Neuronal stem cell (in vitro differentiated cells): Measurements from ENCODE around the gene TFB1M.
"Not testable (repeated sequence)": the region's sequence is repeated elsewhere in the genome, so short reads cannot be mapped to it uniquely, and the experiment has no call there.

Source experiments
- DNase-seq: peaks from one replicate; pipeline ENCODE4 v3.0.0-alpha.2; 2013; ENCODE audit warnings: low spot score
- H2AFZ ChIP-seq: one replicate; pipeline ENCODE4 v1.6.1; 2013; ENCODE audit warnings: mild to moderate bottlenecking, low read length, inconsistent platforms
- H2AK5ac ChIP-seq: 2 replicates; pipeline ENCODE4 v1.6.1; 2013; ENCODE audit warnings: low read depth, mild to moderate bottlenecking, inconsistent platforms, low read length, moderate library complexity, mixed read lengths
- H2BK120ac ChIP-seq: 2 replicates; pipeline ENCODE4 v1.6.1; 2013; ENCODE audit warnings: low read depth, mild to moderate bottlenecking, inconsistent platforms, low read length, moderate library complexity, mixed read lengths
- H2BK12ac ChIP-seq: one replicate; pipeline ENCODE4 v1.6.1; 2013; ENCODE audit warnings: low read length, inconsistent platforms
- H2BK15ac ChIP-seq: 2 replicates; pipeline ENCODE4 v1.6.1; 2013; ENCODE audit warnings: mild to moderate bottlenecking, low read length, inconsistent platforms, mixed read lengths
- H2BK5ac ChIP-seq: one replicate; pipeline ENCODE4 v1.6.1; 2013; ENCODE audit warnings: inconsistent platforms, mild to moderate bottlenecking, low read length, moderate library complexity
- H3K14ac ChIP-seq: one replicate; pipeline ENCODE4 v1.6.1; 2013; ENCODE audit warnings: low read length, inconsistent platforms
- H3K18ac ChIP-seq: 2 replicates; pipeline ENCODE4 v1.6.1; 2013; ENCODE audit warnings: low read length, inconsistent platforms
- H3K23ac ChIP-seq: 2 replicates; pipeline ENCODE4 v1.6.1; 2013; ENCODE audit warnings: low read depth, mild to moderate bottlenecking, mixed read lengths, low read length, inconsistent platforms; ENCODE audit not compliant: poor library complexity
- H3K27ac ChIP-seq: replicated peaks from 3 replicates; pipeline ENCODE4 v1.5.1; 2013; ENCODE audit warnings: low read length, inconsistent platforms
- H3K27me3 ChIP-seq, 3 experiments: 2 replicates each; pipeline ENCODE4 v1.6.1; 2013; ENCODE audit warnings: low read length in 3 of 3, mild to moderate bottlenecking in 2 of 3, inconsistent platforms in 1 of 3, low read depth in 1 of 3, mixed read lengths in 1 of 3, moderate library complexity in 1 of 3; ENCODE audit not compliant: control insufficient read depth in 3 of 3, insufficient read depth in 3 of 3
- H3K36me3 ChIP-seq, 2 donors: replicated peaks in 1 of 2; 2 replicates each; pipeline ENCODE4 v1.6.1; 2013; ENCODE audit warnings: low read length in 2 of 2; ENCODE audit not compliant: control insufficient read depth in 2 of 2, insufficient read depth in 2 of 2
- H3K4ac ChIP-seq: 2 replicates; pipeline ENCODE4 v1.6.1; 2013; ENCODE audit warnings: inconsistent platforms, mild to moderate bottlenecking, low read length, moderate library complexity
- H3K4me1 ChIP-seq, 2 donors: 1 replicate in 1 of 2; 2 replicates in 1 of 2; pipeline ENCODE4 v1.6.1; 2013; ENCODE audit warnings: low read length in 2 of 2, low read depth in 1 of 2; ENCODE audit not compliant: control insufficient read depth in 2 of 2, insufficient read depth in 1 of 2
- H3K4me2 ChIP-seq: one replicate; pipeline ENCODE4 v1.6.1; 2013; ENCODE audit warnings: mild to moderate bottlenecking, low read length, inconsistent platforms; ENCODE audit not compliant: insufficient read depth, poor library complexity, severe bottlenecking
- H3K4me3 ChIP-seq, 2 donors: 2 replicates each; pipeline ENCODE4 v1.5.1; 2013; ENCODE audit warnings: low read length in 2 of 2, mild to moderate bottlenecking in 2 of 2, inconsistent platforms in 1 of 2, moderate library complexity in 1 of 2
- H3K79me1 ChIP-seq: one replicate; pipeline ENCODE4 v1.6.1; 2013; ENCODE audit warnings: low read depth, mild to moderate bottlenecking, inconsistent platforms, low read length, moderate library complexity
- H3K9ac ChIP-seq: one replicate; pipeline ENCODE4 v1.6.1; 2013; ENCODE audit warnings: mild to moderate bottlenecking, low read depth, low read length, inconsistent platforms; ENCODE audit not compliant: poor library complexity
- H3K9me3 ChIP-seq, 2 donors: replicated peaks in 1 of 2; 2 replicates each; pipeline versions ENCODE3 to v1.6.1; 2013; ENCODE audit warnings: low read length in 2 of 2, mild to moderate bottlenecking in 2 of 2, inconsistent platforms in 1 of 2, low read depth in 1 of 2, mixed read lengths in 1 of 2, moderate library complexity in 1 of 2; ENCODE audit not compliant: control insufficient read depth in 2 of 2, insufficient read depth in 1 of 2
- H4K8ac ChIP-seq: one replicate; pipeline ENCODE4 v1.6.1; 2013; ENCODE audit warnings: low read depth, mild to moderate bottlenecking, inconsistent platforms, low read length, moderate library complexity
- H4K91ac ChIP-seq: one replicate; pipeline ENCODE4 v1.6.1; 2013; ENCODE audit warnings: low read length, low read depth, mild to moderate bottlenecking, inconsistent platforms; ENCODE audit not compliant: poor library complexity
- WGBS, 2 donors: extraction: QIAGEN DNeasy Blood & Tissue Kit; methylation state at CpG; one replicate each; pipeline ENCODE4 v1.1.7; 2013; ENCODE audit warnings: missing lambda C conversion rate in 2 of 2, mixed read lengths in 1 of 2; ENCODE audit not compliant: insufficient read length in 2 of 2, insufficient replicate concordance in 1 of 2; ENCODE audit errors: extremely low coverage in 2 of 2; 5-methylcytosine and 5-hydroxymethylcytosine counted together

TFB1M gene

DNA sequence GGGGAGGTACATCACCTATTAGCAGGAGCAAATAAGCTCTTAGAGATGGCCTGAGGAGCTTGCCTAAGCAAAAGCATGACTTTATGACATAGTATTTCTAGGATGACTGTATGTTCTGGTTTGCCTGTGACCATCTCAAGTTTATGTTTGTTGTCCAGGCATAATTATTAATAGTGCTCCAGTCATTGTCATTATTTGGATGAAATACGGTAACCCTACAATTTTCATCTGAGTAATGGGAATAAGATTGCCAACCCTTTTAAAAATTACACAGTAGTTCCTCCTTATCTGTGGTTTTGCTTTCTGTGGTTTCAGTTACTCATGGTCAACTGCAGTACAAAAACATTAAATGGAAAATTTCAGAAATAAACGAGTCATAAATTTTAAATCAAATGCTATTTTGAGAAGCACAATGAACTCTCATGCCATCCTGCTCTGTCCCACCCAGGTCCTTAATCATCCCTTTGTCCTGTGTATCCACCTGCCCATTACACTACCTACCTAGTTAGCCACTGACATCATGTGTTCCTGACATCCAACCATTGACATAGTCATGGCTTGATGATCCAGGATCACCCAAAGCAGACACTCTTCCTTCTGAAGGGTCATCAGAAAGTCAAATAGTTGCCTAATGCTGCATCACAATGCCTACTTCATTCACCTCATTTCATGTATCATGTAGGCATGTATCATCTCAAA is 27.0 kb upstream of the TFB1M start:
- Histone ChIP-seq H3K36me3 (no peaks in the 10 kb centered on the region), H3K23ac (no peak overlapping the region), H3K27ac (no peak overlapping the region), H3K4me3 (no peak overlapping the region), H2BK120ac (no peak overlapping the region), H3K9me3 (no peaks in the 10 kb centered on the region), H4K8ac (no peak overlapping the region), H3K79me1 (no peaks in the 10 kb centered on the region), H3K9ac (no peak overlapping the region), H3K18ac (no peak overlapping the region), H3K14ac (no peak overlapping the region), H2AK5ac (no peak overlapping the region), H3K27me3 (no peaks in the 10 kb centered on the region), H2BK5ac (no peak overlapping the region), H2BK12ac (no peak overlapping the region), H2BK15ac (no peak overlapping the region), H3K4me1 (no peaks in the 10 kb centered on the region), H3K4me2 (no peak overlapping the region), H4K91ac (no peak overlapping the region), H2AFZ (no peak overlapping the region), H3K4ac (no peak overlapping the region)
- no peak for DNase-seq
- no CpG with 5 or more reads among the region's 2 CpGs for WGBS, 2 donors

DNA sequence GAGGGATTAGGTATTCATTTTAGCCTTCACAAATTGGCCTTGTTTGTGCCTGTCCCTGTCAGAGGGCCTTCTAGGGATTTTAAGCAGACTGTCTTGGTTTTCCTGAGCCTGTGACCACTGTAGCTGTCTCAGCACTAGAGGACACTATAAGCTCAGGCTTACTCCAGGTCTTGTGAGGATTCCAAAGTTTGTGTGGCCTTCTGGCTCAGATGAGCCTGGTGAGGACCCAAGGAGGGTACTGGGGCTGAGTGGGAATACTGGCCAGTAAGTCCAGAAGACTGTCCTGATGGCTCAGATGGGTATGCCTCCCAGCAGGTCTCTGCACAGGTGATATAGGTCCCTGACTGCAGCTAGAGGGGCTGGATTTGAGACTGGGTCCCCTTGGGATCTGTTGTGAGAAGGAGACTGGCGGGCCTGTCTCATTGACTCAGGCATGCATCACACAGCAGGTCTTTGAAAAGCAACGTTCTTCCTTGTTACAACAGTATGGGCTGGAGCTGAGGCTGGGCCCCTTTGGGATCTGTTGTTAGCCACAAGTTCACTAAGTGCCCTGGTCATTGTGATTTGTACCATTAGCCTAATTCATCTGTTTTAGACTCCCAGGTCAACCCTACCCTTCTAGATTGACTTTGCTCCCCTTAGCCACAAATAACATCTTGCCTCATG is 26.3 kb upstream of the TFB1M start:
- no peak overlapping the region for H3K9ac ChIP-seq
- no peak overlapping the region for H3K18ac ChIP-seq
- H3K27me3 ChIP-seq, result no peaks in the 10 kb centered on the region
- no peak overlapping the region for H3K4me3 ChIP-seq
- H3K23ac ChIP-seq, result no peak overlapping the region
- H4K91ac ChIP-seq, result no peak overlapping the region
- no peak overlapping the region for H4K8ac ChIP-seq
- H3K4me2 ChIP-seq, result no peak overlapping the region
- no peak overlapping the region for H3K14ac ChIP-seq
- no peaks in the 10 kb centered on the region for H3K79me1 ChIP-seq
- no peak overlapping the region for H2BK5ac ChIP-seq
- no CpG with 5 or more reads among the region's 2 CpGs for WGBS, 2 donors
- H2BK15ac ChIP-seq, result no peak overlapping the region
- no peak overlapping the region for H3K4ac ChIP-seq
- no peak overlapping the region for H3K27ac ChIP-seq
- no peak overlapping the region for H2AFZ ChIP-seq
- no peak overlapping the region for H2BK120ac ChIP-seq
- no peaks in the 10 kb centered on the region for H3K36me3 ChIP-seq
- H2AK5ac ChIP-seq, result no peak overlapping the region
- H3K9me3 ChIP-seq, result no peaks in the 10 kb centered on the region
- H2BK12ac ChIP-seq, result no peak overlapping the region
- H3K4me1 ChIP-seq, result no peaks in the 10 kb centered on the region
- no peak for DNase-seq

DNA sequence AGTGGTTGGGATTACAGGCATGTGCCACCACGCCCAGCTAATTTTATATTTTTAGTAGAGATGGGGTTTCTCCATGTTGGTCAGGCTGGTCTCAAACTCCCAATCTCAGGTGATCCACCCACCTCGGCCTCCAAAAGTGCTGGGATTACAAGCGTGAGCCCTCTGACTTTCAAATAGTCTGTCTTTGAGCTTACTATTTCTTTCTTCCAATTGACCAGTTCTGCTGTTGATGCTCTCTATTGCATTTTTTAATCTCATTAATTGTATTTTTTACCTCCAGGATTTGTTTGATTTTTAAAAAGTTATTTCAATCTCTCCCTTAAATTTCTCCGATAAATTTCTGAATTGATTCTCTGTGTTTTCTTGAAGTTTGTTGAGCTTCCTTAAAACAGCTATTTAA is 25.6 kb upstream of the TFB1M start:
- not testable (repeated sequence) for H3K4me3 ChIP-seq, H4K91ac ChIP-seq, H3K27ac ChIP-seq, DNase-seq, H2BK15ac ChIP-seq, H3K27me3 ChIP-seq, H2AK5ac ChIP-seq, H3K4me2 ChIP-seq, H3K4ac ChIP-seq, H3K79me1 ChIP-seq, H2BK120ac ChIP-seq, H3K14ac ChIP-seq, H3K36me3 ChIP-seq, H3K9ac ChIP-seq, H4K8ac ChIP-seq, H2AFZ ChIP-seq, H2BK5ac ChIP-seq, H2BK12ac ChIP-seq, H3K9me3 ChIP-seq, H3K23ac ChIP-seq, H3K4me1 ChIP-seq, H3K18ac ChIP-seq
- WGBS, 2 donors, result no CpG with 5 or more reads among the region's 4 CpGs

DNA sequence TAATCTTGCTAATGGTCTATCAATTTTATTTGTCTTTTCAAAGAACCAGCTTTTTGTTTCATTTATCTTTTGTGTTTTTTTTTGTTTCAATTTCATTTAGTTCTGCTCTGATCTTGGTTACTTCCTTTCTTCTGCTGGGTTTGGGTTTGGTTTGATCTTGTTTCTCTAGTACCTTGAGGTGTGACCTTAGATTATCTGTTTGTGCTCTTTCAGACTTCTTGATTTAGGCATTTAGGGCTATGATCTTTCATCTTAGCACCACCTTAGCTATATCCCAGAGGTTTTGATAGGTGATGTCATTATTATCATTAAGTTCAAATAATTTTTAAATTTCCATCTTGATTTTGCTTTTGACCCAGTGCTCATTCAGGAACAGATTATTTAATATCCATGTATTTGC is 24.0 kb upstream of the TFB1M start:
- not testable (repeated sequence) for H4K91ac ChIP-seq, H3K14ac ChIP-seq, H3K36me3 ChIP-seq, H3K4me3 ChIP-seq, H3K4me1 ChIP-seq, H3K23ac ChIP-seq, H3K27ac ChIP-seq, H2BK120ac ChIP-seq, H4K8ac ChIP-seq, H2AK5ac ChIP-seq, H3K9me3 ChIP-seq, H3K18ac ChIP-seq, H2BK15ac ChIP-seq, H2BK12ac ChIP-seq, H3K79me1 ChIP-seq, H3K9ac ChIP-seq, H3K4me2 ChIP-seq, H2AFZ ChIP-seq, H2BK5ac ChIP-seq, H3K4ac ChIP-seq, H3K27me3 ChIP-seq, DNase-seq
